GM18909 (cell line): ENCODE results near the gene MPPED1.

Experiments used
- ATAC-seq: cut with Tn5 transposase; IDR thresholded peaks from one replicate; pipeline ENCODE4 v1.9.1; 2021; ENCODE audit warnings: mild to moderate bottlenecking; ENCODE audit not compliant: unreplicated experiment, poor library complexity

The MPPED1 gene

GRCh38 chr22:43411869-43412807, at the start of gene MPPED1:
TSS of gene MPPED1 (plus strand) at chr22:43412014. CDS start at chr22:43424986, 12,972 bp downstream.
- no peak for ATAC-seq

GRCh38 chr22:43363315-43364168, 48.3 kb upstream of the MPPED1 start:
- no peak for ATAC-seq

GRCh38 chr22:43364169-43364435, 47.7 kb upstream of the MPPED1 start:
- no peak for ATAC-seq

- ATAC-seq = no peak
Measured at GRCh38 chr22:43365715-43366440, 45.9 kb upstream of the MPPED1 start.

- ATAC-seq = no peak
Measured at GRCh38 chr22:43370036-43370435, 41.8 kb upstream of the MPPED1 start.

- no peak for ATAC-seq
Measured at GRCh38 chr22:43375951-43376455, 35.8 kb upstream of the MPPED1 start.

GRCh38 chr22:43376765-43377547, 34.9 kb upstream of the MPPED1 start:
- peak; percentile 46 for ATAC-seq

- ATAC-seq = no peak
Measured at GRCh38 chr22:43377548-43377895, 34.3 kb upstream of the MPPED1 start.

GRCh38 chr22:43377896-43378704, 33.7 kb upstream of the MPPED1 start:
- no peak for ATAC-seq

GRCh38 chr22:43381693-43382092, 30.1 kb upstream of the MPPED1 start:
- no peak for ATAC-seq

GRCh38 chr22:43384863-43385262, 27.0 kb upstream of the MPPED1 start:
- ATAC-seq = no peak

- peak; percentile 51 for ATAC-seq
Measured at GRCh38 chr22:43385770-43386641, 25.8 kb upstream of the MPPED1 start.

- no peak for ATAC-seq
Measured at GRCh38 chr22:43387815-43388214, 24.0 kb upstream of the MPPED1 start.

GRCh38 chr22:43388420-43388851, 23.4 kb upstream of the MPPED1 start:
- ATAC-seq = no peak

GRCh38 chr22:43389227-43389836, 22.5 kb upstream of the MPPED1 start:
- no peak for ATAC-seq

- no peak for ATAC-seq
Measured at GRCh38 chr22:43390166-43390565, 21.6 kb upstream of the MPPED1 start.

GRCh38 chr22:43390872-43391271, 20.9 kb upstream of the MPPED1 start:
- ATAC-seq = no peak

- no peak for ATAC-seq
Measured at GRCh38 chr22:43391306-43391705, 20.5 kb upstream of the MPPED1 start.
